Erythroblast (primary cell): Measurements from ENCODE around the gene CTSE.
A peak's percentile ranks its signal among the peaks of the same experiment; 100 is the strongest.

Experiments used
- DNase-seq, 2 experiments: peaks; one replicate each; lab custom pipeline; 2025; lab: John Stamatoyannopoulos, UW
- GATA1 ChIP-seq: IDR thresholded peaks from 2 replicates; pipeline ENCODE4 v1.6.1; 2011; ENCODE audit warnings: low read depth, mild to moderate bottlenecking, control low read depth, low read length, moderate library complexity
- POLR2A ChIP-seq: IDR thresholded peaks from 2 replicates; pipeline ENCODE4 v1.6.1; 2011; ENCODE audit warnings: mild to moderate bottlenecking, low read length

The CTSE gene

GRCh38 chr1:205994346-205994745, 29.3 kb downstream of the CTSE start:
- no peak for DNase-seq
- TF ChIP-seq POLR2A (no peak), GATA1 (no peak)

- no peak for DNase-seq
- TF ChIP-seq POLR2A (no peak), GATA1 (no peak)
Measured at GRCh38 chr1:205993068-205993467, 30.6 kb downstream of the CTSE start.

- no peak for DNase-seq
- no peak for TF ChIP-seq GATA1
- TF ChIP-seq POLR2A = no peak
Measured at GRCh38 chr1:205992218-205992882, 31.3 kb downstream of the CTSE start.

GRCh38 chr1:205991237-205991636, 32.5 kb downstream of the CTSE start:
- TF ChIP-seq POLR2A = no peak
- no peak for TF ChIP-seq GATA1
- no peak for DNase-seq

- no peak for DNase-seq
- TF ChIP-seq GATA1 (no peak), POLR2A (no peak)
Measured at GRCh38 chr1:205990226-205990625, 33.5 kb downstream of the CTSE start.

GRCh38 chr1:205989786-205990185, 33.9 kb downstream of the CTSE start:
- TF ChIP-seq POLR2A (no peak), GATA1 (no peak)
- no peak for DNase-seq

GRCh38 chr1:205988585-205988995, 35.1 kb downstream of the CTSE start:
- DNase-seq = no peak
- TF ChIP-seq POLR2A (no peak), GATA1 (no peak)

GRCh38 chr1:205986861-205987260, 36.8 kb downstream of the CTSE start:
- no peak for TF ChIP-seq POLR2A
- TF ChIP-seq GATA1 = no peak
- DNase-seq = no peak

- DNase-seq = no peak
Measured at GRCh38 chr1:205986292-205986691, 37.4 kb downstream of the CTSE start.

GRCh38 chr1:205985330-205986005, 38.2 kb downstream of the CTSE start:
- TF ChIP-seq POLR2A = no peak
- DNase-seq = no peak

More at GRCh38 chr1:205986292-205986691, 37.4 kb downstream of the CTSE start:
- TF ChIP-seq GATA1 = no peak
- TF ChIP-seq POLR2A = no peak

- peak; percentile 41 to 53 for DNase-seq
- TF ChIP-seq GATA1 = no peak
- no peak for TF ChIP-seq POLR2A
Measured at GRCh38 chr1:205983925-205984725, 39.6 kb downstream of the CTSE start.

GRCh38 chr1:205981257-205981656, 42.4 kb downstream of the CTSE start:
- TF ChIP-seq GATA1 (no peak), POLR2A (no peak)
- no peak for DNase-seq

- DNase-seq = peak in 1 of 2 experiments; percentile 14
- TF ChIP-seq POLR2A = no peak
- TF ChIP-seq GATA1 = no peak
Measured at GRCh38 chr1:205980237-205980870, 43.3 kb downstream of the CTSE start.
